H1 (cell line): ENCODE data around the gene FGF19. TPM values are rescaled to one million over a fixed set of nuclear protein-coding genes. Genes with fewer than 3 reads are reported as not detected.
A peak's percentile ranks its signal among the peaks of the same experiment; 100 is the strongest.

Experiments
- CTCF ChIA-PET: fragments of 300-600 bp; sonication (Branson Sonifier 250); formaldehyde crosslinking; loops from one replicate; lab custom pipeline; 2021; ENCODE audit not compliant: partially characterized antibody; lab: Charles Lee
- POLR2A ChIA-PET: fragments of 300-600 bp; sonication (Branson Sonifier 250); formaldehyde crosslinking; loops from one replicate; lab custom pipeline; 2021; ENCODE audit warnings: inconsistent platforms; ENCODE audit not compliant: partially characterized antibody; lab: Charles Lee
- DNase-seq, 2 experiments: peaks; one replicate each; pipeline versions ENCODE4 v3.0.0 to v3.0.0-alpha.2; 2010 to 2022; ENCODE audit warnings: low spot score in 2 of 2, low read depth in 1 of 2, mixed read lengths in 1 of 2
- FAIRE-seq: peaks from 2 replicates; lab custom pipeline; 2011; peaks lifted over from hg19 to GRCh38; lab: Jason Lieb, UNC
- H2AFZ ChIP-seq: 2 replicates; pipeline ENCODE4 v1.8.1; 2012; ENCODE audit warnings: low read length, inconsistent platforms
- H2AK5ac ChIP-seq: 2 replicates; pipeline ENCODE4 v1.6.1; 2013; ENCODE audit warnings: low read depth, low read length
- H2BK120ac ChIP-seq: replicated peaks from 2 replicates; pipeline ENCODE3; 2013; ENCODE audit warnings: low read depth, low read length, inconsistent platforms
- H2BK12ac ChIP-seq: 2 replicates; pipeline ENCODE4 v1.6.1; 2013; ENCODE audit warnings: low read depth, low read length
- H2BK15ac ChIP-seq: 2 replicates; pipeline ENCODE4 v1.6.1; 2013; ENCODE audit warnings: low read length
- H2BK20ac ChIP-seq: 2 replicates; pipeline ENCODE4 v1.6.1; 2013; ENCODE audit warnings: low read length
- H2BK5ac ChIP-seq: 2 replicates; pipeline ENCODE4 v1.6.1; 2013; ENCODE audit warnings: low read depth, low read length
- H3K14ac ChIP-seq: 2 replicates; pipeline ENCODE4 v1.6.1; 2013; ENCODE audit warnings: inconsistent platforms; ENCODE audit not compliant: insufficient read length
- H3K18ac ChIP-seq: 2 replicates; pipeline ENCODE4 v1.6.1; 2013; ENCODE audit warnings: low read length; ENCODE audit errors: extremely low read depth
- H3K23ac ChIP-seq: 2 replicates; pipeline ENCODE4 v1.6.1; 2013; ENCODE audit warnings: inconsistent platforms; ENCODE audit not compliant: insufficient read length
- H3K23me2 ChIP-seq: 2 replicates; pipeline ENCODE4 v1.6.1; 2013; ENCODE audit warnings: low read depth, low read length
- H3K27ac ChIP-seq: 2 replicates; pipeline ENCODE4 v1.6.1; 2011; ENCODE audit warnings: low read depth, low read length, inconsistent platforms
- H3K27me3 ChIP-seq, 4 experiments: replicated peaks in 1 of 4; 1 replicate in 1 of 4; 2 replicates in 3 of 4; pipeline versions ENCODE4 v1.6.1 to v1.8.1; 2011 to 2013; ENCODE audit warnings: low read length in 3 of 4, mild to moderate bottlenecking in 3 of 4, inconsistent platforms in 2 of 4, mixed read lengths in 2 of 4, moderate library complexity in 1 of 4; ENCODE audit not compliant: control insufficient read depth in 3 of 4, insufficient read depth in 3 of 4; ENCODE audit errors: extremely low read depth in 1 of 4
- H3K36me3 ChIP-seq, 4 experiments: 2 replicates each; pipeline versions ENCODE4 v1.6.1 to v1.8.1; 2011 to 2013; ENCODE audit warnings: mild to moderate bottlenecking in 4 of 4, low read length in 3 of 4, moderate library complexity in 2 of 4, control low read depth in 1 of 4, inconsistent platforms in 1 of 4; ENCODE audit not compliant: insufficient read depth in 4 of 4, control insufficient read depth in 2 of 4
- H3K4ac ChIP-seq: replicated peaks from 2 replicates; pipeline ENCODE3; 2013; ENCODE audit warnings: low read length, low read depth, mixed read lengths, inconsistent platforms; ENCODE audit not compliant: insufficient read length
- H3K4me1 ChIP-seq, 4 experiments: replicated peaks in 1 of 4; 1 replicate in 1 of 4; 2 replicates in 3 of 4; pipeline versions ENCODE4 v1.6.1 to v1.8.1; 2011 to 2013; ENCODE audit warnings: low read length in 3 of 4, inconsistent platforms in 2 of 4, mixed read lengths in 1 of 4; ENCODE audit not compliant: insufficient read depth in 4 of 4, control insufficient read depth in 3 of 4
- H3K4me2 ChIP-seq, 2 experiments: 2 replicates each; pipeline versions ENCODE4 v1.6.1 to v1.8.1; 2011 to 2013; ENCODE audit warnings: low read depth in 2 of 2, low read length in 2 of 2, control low read depth in 1 of 2, inconsistent platforms in 1 of 2, mild to moderate bottlenecking in 1 of 2; ENCODE audit not compliant: insufficient read depth in 1 of 2
- H3K4me3 ChIP-seq, 4 experiments: fragments of 200-600, 300-600 bp in 1 of 4; sonication (generic), shearing (Covaris generic), sonication (Bioruptor Twin) in 1 of 4; 2 replicates each; pipeline versions ENCODE4 v1.5.1 to v1.8.1; 2011 to 2016; ENCODE audit warnings: low read length in 4 of 4, low read depth in 3 of 4, control low read depth in 2 of 4, inconsistent platforms in 2 of 4, mild to moderate bottlenecking in 2 of 4, mixed read lengths in 1 of 4, moderate library complexity in 1 of 4; ENCODE audit not compliant: insufficient read depth in 2 of 4; ENCODE audit errors: extremely low read depth in 1 of 4
- H3K56ac ChIP-seq: replicated peaks from 2 replicates; pipeline ENCODE3; 2013; ENCODE audit warnings: low read depth, mild to moderate bottlenecking, mixed read lengths, low read length, inconsistent platforms; ENCODE audit not compliant: insufficient read length
- H3K79me1 ChIP-seq: 2 replicates; pipeline ENCODE4 v1.6.1; 2013; ENCODE audit warnings: low read depth, low read length, control low read depth
- H3K79me2 ChIP-seq, 2 experiments: 2 replicates each; pipeline versions ENCODE4 v1.6.1 to v1.8.1; 2012 to 2013; ENCODE audit warnings: low read length in 2 of 2, mild to moderate bottlenecking in 2 of 2, inconsistent platforms in 1 of 2; ENCODE audit not compliant: insufficient read depth in 2 of 2, control insufficient read depth in 1 of 2
- H3K9ac ChIP-seq, 4 experiments: replicated peaks in 1 of 4; 1 replicate in 1 of 4; 2 replicates in 3 of 4; pipeline versions ENCODE4 v1.6.1 to v1.8.1; 2011 to 2013; ENCODE audit warnings: low read depth in 3 of 4, low read length in 3 of 4, control low read depth in 2 of 4, mild to moderate bottlenecking in 2 of 4, moderate library complexity in 2 of 4, inconsistent platforms in 1 of 4; ENCODE audit errors: extremely low read depth in 1 of 4
- H3K9me3 ChIP-seq, 2 experiments: 2 replicates each; pipeline versions ENCODE4 v1.6.1 to v1.8.1; 2012 to 2013; ENCODE audit warnings: mild to moderate bottlenecking in 2 of 2, moderate library complexity in 2 of 2, control low read depth in 1 of 2, inconsistent platforms in 1 of 2, low read depth in 1 of 2, low read length in 1 of 2, mixed read lengths in 1 of 2; ENCODE audit not compliant: insufficient read depth in 2 of 2
- H4K20me1 ChIP-seq, 2 experiments: replicated peaks in 1 of 2; 2 replicates each; pipeline versions ENCODE3 to v1.8.1; 2011 to 2013; ENCODE audit warnings: inconsistent platforms in 2 of 2, low read length in 2 of 2, mild to moderate bottlenecking in 1 of 2; ENCODE audit not compliant: insufficient read depth in 2 of 2, control insufficient read depth in 1 of 2
- H4K5ac ChIP-seq: 2 replicates; pipeline ENCODE4 v1.6.1; 2013; ENCODE audit warnings: low read length, low read depth, mixed read lengths, inconsistent platforms; ENCODE audit not compliant: insufficient read length
- H4K8ac ChIP-seq: 2 replicates; pipeline ENCODE4 v1.8.0; 2013; ENCODE audit warnings: mild to moderate bottlenecking, moderate library complexity, low read length, inconsistent platforms; ENCODE audit not compliant: insufficient read depth; ENCODE audit errors: extremely low read depth
- H4K91ac ChIP-seq: replicated peaks from 2 replicates; pipeline ENCODE3; 2013; ENCODE audit warnings: low read length, mixed read lengths, inconsistent platforms; ENCODE audit not compliant: insufficient read length
- BACH1 ChIP-seq: IDR thresholded peaks from 2 replicates; pipeline ENCODE4 v1.6.1; 2012; ENCODE audit warnings: low read length, improper control_type of control experiment
- BRCA1 ChIP-seq: IDR thresholded peaks from 2 replicates; pipeline ENCODE4 v1.6.1; 2012; ENCODE audit warnings: low read depth, low read length, improper control_type of control experiment
- whole genome bisulfite sequencing, 2 experiments: shearing (Covaris generic) in 1 of 2; methylation state at CpG; one replicate each; pipeline versions ENCODE4 v1.1.6 to v1.1.7; 2013 to 2015; ENCODE audit warnings: low lambda C conversion rate in 2 of 2, mixed read lengths in 2 of 2, inconsistent platforms in 1 of 2, low coverage in 1 of 2, missing lambda C conversion rate in 1 of 2; ENCODE audit not compliant: insufficient replicate concordance in 2 of 2, insufficient coverage in 1 of 2, insufficient read length in 1 of 2; ENCODE audit errors: extremely low coverage in 1 of 2, missing lambda C conversion rate in 1 of 2; 5-methylcytosine and 5-hydroxymethylcytosine counted together
- polyA plus RNA-seq, 7 experiments: library from polyadenylated mRNA; depleted of rRNA in 3 of 7; stranded (reverse) in 5 of 7; unstranded in 2 of 7; fragments of >200 nt in 5 of 7; fragments of 200-250 nt in 2 of 7; gene quantifications; 1 replicate in 5 of 7; 2 replicates in 1 of 7; 4 replicates in 1 of 7; pipeline versions ENCODE4 v1.2.1 to v1.2.3, GENCODE V29; 2011 to 2013; ENCODE audit warnings: missing spikeins in 2 of 7, mixed read lengths in 2 of 7
- total RNA-seq: library from RNA; stranded (reverse); fragmentation: NEBNext Ultra II Directional; extraction: Animal tissue kit (Norgen Biotek cat#: 25700); gene quantifications from 2 replicates; pipeline ENCODE4 v1.2.1, GENCODE V29; 2021

FGF19 gene
- total and polyA plus RNA-seq, 2 of the 8 experiments (the other 6 are each of a cell fraction or from before 2014, with no cell fraction given) = 9.6 to 14.8 TPM

DNA sequence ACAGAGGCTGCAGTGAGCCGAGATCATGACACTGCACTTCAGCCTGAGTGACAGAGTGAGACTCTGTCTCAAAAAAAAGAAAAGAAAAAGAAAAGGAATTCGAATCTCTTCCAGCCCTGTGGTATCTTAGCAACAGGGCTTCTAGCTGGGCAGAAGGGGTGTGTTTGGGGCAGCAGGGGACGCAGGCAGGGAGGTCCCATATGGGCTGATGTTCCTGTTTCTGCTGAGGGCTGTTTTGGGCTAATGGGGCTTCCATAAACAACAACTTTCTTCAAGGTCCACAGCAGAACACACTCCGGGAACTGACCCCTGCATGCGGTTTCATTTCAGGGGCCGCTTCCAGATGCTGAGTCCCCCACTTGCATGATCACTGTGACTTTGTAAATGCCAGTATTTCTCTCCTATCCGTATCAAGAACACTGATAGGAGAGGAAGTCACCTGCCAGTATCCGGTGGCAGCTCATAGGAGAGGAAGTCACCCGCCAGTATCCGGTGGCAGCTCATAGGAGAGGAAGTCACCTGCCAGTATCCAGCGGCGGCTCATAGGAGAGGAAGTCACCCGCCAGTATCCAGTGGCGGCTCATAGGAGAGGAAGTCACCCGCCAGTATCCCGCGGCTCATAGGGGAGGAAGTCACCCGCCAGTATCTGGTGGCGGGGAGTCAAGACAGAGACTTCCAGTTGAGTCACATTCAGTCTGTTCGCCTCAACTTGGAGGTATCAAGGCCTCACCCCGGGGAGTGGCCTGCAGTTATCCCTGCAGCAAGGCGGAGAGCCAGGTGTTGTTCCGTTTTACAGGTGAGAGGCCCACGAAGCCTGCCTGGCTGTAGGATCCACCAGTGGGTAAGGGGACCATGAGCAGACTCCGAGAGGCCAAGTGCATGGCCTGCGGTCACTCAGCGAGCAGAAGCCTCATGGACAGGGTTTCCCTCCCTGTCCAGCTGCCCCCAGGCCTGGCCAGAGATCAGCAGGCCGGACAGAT lies 8.3 kb upstream of the FGF19 start:
- no peak for FAIRE-seq
- Histone ChIP-seq H3K23me2 (no peaks in the 10 kb centered on the region; the same call in 1 of the 2 replicates), H3K4ac (no peak overlapping the region), H3K4me2 (no peak overlapping the region), H2AK5ac (peak overlapping the region; percentile 25; the same call in 1 of the 2 replicates), H3K14ac (no peak overlapping the region), H4K5ac (no peak overlapping the region), H4K91ac (peak overlapping the region; percentile 61), H2BK12ac (peak overlapping the region; percentile 39; the same call in 1 of the 2 replicates), H4K20me1 (no peaks in the 10 kb centered on the region), H3K79me2 (no peaks in the 10 kb centered on the region), H3K27ac (no peak overlapping the region)
- POLR2A ChIA-PET = interaction anchor here (0.7 to 1.5 kb wide), 4 partner anchors 8 to 114 kb away, joined by 3 to 4 read pairs (median 4); partner anchors contain the start of gene FGF19
- 79% methylated on average over 26 of the region's 28 CpGs; no CpG with 5 or more reads in 1 of the 2 experiments for WGBS, 2 experiments
- peak; percentile 29; the same call in 1 of the 2 replicates for TF ChIP-seq BACH1
- TF ChIP-seq BRCA1 = no peak
- TF ChIP-seq, all 59 proteins: peak for 1
- H3K4me1 ChIP-seq = peaks cover 4 to 12% (median 8%) of the 10 kb centered on the region in 4 experiments
- peak overlapping the region; percentile 62; the same call in 1 of the 2 replicates for H3K18ac ChIP-seq
- no peak overlapping the region for H3K23ac ChIP-seq
- H2BK15ac ChIP-seq = 0 out of 2 replicates have a peak overlapping the region, but pooled peaks have one; percentile 29
- H3K9me3 ChIP-seq = no peaks in the 10 kb centered on the region
- no peak for DNase-seq
- no peak overlapping the region for H2BK120ac ChIP-seq
- CTCF ChIA-PET = interaction anchor here (0.6 to 20.5 kb wide), 12 partner anchors 9 to 757 kb away, joined by 3 to 197 read pairs (median 3); no protein-coding TSS in a partner anchor
- H3K36me3 ChIP-seq = no peaks in the 10 kb centered on the region
- H2BK20ac ChIP-seq = 0 out of 2 replicates have a peak overlapping the region, but pooled peaks have one; percentile 48
- H3K79me1 ChIP-seq = no peaks in the 10 kb centered on the region
- peaks cover 0 to 4% (median 2%) of the 10 kb centered on the region in 4 experiments; a peak in 2 of 7 replicates for H3K27me3 ChIP-seq
- no peak overlapping the region for H3K4me3 ChIP-seq
- peak overlapping the region; percentile 45 for H4K8ac ChIP-seq
- no peak overlapping the region for H3K9ac ChIP-seq
- H2BK5ac ChIP-seq = no peak overlapping the region
- H3K56ac ChIP-seq = no peak overlapping the region
- H2AFZ ChIP-seq = no peak overlapping the region
